SKM-1 treated with dmso at 0.1 percent for 144 hours (cell line): Measurements from ENCODE around the gene ERMARD.

Experiments
- DNase-seq: peaks from one replicate; lab custom pipeline; 2025; ENCODE audit not compliant: unreplicated experiment; lab: John Stamatoyannopoulos, UW

ERMARD gene

DNA sequence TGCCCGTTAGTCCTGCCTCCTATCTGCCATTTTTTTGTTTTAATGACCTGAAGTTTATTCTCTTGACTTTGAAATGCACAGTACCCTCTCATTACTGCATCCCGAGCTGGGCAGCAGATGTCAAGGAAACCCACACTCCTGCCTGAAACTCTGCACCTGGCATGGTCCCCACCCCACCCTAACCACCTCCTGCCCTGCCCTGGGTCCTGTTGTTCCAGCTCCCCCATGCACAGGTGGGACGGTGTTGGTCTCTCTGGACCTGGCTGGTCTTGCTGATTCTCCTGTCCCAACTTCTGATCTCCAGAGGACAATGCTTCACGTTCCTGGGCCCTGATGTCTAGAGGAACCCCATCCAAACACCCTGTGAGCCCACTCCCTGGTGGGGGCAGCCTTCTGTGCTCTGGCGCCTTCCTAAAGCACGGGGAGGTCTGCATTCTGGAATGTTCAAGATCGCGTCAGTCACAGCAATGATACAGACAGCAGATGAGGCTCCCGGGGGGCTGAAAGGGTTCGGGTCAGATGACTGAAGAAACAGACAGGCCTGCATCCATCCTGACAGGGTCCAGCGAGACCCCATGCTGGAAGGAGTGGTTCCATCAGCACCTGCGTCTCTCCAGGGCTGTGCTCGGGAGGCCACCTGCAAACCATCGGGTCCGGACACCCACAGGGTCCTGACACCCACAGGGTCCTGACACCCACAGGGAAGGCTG, 73.6 kb downstream of the ERMARD start:
- DNase-seq: no peak

DNA sequence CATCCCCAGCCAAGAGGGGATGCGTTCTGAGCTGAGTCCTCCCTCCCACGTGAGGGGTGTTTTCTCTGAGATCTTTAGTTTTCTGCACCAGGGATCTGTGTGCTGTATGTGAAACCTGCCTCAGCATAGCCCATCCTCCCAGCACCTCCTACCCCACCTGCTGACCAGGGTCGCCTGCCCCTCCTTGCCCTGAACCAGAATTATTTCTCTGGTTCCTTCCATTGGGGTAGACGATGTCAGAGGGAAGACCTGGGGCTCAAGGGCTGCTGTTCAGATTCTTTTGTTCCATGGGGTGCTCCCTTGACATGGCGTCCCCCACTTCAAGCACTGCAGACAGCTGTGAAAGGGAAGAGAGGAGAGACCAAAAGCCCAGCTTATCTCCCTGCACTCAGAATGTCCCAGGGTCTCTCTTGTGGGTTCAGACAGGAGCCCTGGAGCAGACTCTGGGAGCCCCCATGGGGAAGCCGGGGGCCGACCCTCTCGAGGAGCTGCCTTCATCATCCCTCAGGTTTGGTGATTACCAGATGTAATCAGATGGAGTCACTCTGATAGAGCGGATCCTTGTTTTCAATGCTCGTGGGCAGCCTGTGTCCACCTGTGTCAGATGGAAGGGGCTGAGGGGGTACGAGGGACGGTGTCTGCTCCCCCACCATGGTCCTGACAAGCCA, 74.3 kb downstream of the ERMARD start:
- DNase-seq: no peak

DNA sequence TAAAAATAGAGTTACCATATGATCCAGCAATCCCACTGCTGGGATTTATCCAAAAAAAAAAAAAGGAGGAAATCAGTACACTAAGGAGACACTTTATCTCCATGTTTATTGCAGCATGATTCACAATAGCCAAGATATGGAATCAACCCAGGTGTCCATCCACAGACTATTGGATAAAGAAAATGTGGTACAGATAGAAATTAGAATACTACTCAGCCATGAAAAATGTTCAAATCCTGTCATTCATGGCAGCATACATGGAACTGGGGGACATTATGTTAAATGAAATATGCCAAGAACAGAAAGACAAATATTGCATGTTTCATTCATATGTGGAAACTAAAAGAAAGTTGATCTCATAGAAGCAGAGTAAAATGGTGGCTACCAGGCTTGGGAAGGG, 75.3 kb downstream of the ERMARD start:
- no peak for DNase-seq

DNA sequence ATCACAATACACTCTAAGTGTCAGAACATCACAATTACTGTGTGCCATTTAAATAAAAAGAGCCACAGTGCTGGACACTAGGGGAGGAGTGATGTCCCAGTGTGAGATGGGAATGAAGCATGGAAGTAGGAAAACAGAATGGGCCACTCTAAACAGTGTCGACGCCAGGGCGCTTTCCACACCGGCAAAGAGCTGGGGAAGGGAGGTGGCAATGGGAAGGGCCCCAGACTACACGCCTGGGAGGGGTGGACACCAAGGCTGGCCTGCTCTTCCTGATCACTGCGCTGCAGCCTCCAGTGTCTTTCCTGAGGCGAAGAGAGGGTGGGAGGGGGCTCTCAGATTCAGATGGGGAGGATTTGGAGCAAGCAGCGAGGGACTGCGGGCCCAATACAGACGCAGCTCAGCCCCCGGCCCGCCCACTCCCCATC, 75.9 kb downstream of the ERMARD start:
- DNase-seq: no peak

DNA sequence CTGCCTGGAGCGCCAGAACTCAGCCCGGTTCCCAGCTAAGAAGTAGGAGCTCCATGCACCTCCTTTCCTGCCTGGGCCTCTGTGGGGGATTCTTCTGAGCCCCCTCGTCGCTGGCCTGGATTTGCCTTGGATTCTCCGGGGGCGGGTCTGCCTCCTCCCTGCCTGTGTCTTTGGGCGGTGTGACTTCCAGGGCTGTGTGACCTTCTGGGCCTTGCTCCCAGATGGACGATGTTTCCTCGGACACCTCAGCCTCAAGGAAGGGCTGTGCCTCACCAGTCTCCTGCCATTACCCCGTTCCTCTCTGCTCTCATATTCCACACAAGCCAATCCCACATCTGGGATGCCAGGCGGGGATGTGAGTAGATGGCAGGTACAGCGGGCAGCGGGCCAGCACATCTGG, 76.8 kb downstream of the ERMARD start:
- no peak for DNase-seq

DNA sequence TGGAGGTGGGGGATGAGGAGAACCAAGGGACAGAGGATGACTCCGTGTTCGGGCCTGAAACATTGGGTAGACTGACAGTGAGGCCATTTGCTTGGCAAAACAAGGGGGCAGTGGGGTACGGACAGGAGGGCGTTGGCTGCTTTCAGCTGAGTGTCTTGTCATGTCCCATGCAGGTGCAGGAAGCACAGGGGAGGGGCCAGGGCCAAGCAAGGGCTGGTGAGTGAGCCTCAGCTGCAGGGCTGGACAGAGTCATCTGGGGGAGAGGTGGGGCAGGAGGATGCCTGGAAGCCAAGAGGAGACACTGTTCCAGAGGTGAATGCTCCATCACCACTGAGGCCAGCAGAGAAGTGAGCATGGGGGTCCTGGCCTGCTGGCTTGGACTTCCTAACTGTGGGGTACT, 78.4 kb downstream of the ERMARD start:
- no peak for DNase-seq

DNA sequence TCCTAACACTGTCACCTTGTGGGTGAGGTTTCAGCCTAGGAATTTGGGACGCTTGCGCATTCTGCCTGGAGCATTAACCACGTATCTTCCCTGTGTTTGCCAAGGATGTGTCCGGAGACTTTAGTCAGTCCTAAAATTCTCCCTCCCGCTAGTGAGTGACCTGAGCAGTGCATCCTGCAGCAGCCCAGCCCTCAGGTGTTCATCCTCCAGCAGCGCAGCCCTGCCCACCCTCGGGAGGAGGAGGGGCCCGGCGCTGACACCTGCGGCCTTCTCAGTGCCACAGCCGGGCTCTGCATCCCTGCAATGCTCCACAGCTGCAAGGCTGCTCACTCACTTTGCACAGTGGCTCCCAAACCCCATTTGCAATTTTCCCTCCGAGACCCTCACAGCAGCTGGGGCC, 79.5 kb downstream of the ERMARD start:
- no peak for DNase-seq
